Measurements from ENCODE around the gene ZNF789.

DNA sequence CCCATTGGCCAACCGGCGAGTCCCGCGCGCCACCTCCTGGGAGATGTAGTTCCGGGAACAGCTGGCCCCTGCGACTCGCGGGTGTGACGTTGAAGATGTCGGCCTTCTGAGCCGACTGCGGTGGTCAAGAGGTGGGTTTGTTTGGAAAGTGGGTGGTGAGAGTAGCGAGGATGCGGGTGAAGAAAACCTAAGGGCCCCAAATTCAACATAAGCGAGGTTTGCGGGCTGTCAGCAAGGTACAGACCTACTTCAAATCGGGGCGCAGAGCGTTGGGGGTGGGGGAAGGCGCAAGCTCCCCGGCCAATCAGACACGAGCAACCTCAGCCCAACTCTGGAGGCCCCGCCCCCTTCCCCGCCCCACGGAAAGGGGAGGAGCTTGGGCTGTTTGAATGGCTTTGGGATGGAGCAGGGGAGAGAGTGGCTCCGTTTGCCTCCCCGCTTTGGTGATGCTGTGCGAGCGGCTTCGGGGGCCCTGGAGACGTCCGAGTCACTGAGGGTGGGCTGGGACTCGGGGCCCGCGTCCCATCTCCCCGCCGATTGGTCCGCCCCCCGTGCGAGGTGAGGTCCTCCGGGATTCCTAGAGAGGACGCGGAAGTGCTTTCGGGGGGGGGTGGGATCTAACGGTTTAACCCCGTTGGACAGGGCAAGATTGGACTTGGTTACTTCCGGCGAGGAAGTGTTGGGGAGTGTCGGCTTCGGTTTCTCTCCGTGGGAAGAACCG, 32.1 kb downstream of the ZNF789 start, which contains the start of gene ZKSCAN5:
- TF ChIP-seq CTCF (IDR thresholded peaks at IDR 0.05) = peak in 1 of 6 experiments; percentile 2
- TF ChIP-seq POLR2A (IDR thresholded peaks at IDR 0.05) = peak in 1 of 2 donors; percentile 63

All from Peyer's patch (tissue), 4 donors.